Measurements from ENCODE around the gene PSMB4.
"Not testable (repeated sequence)": the region's sequence is repeated elsewhere in the genome, so short reads cannot be mapped to it uniquely, and the experiment has no call there.

Gene PSMB4

DNA sequence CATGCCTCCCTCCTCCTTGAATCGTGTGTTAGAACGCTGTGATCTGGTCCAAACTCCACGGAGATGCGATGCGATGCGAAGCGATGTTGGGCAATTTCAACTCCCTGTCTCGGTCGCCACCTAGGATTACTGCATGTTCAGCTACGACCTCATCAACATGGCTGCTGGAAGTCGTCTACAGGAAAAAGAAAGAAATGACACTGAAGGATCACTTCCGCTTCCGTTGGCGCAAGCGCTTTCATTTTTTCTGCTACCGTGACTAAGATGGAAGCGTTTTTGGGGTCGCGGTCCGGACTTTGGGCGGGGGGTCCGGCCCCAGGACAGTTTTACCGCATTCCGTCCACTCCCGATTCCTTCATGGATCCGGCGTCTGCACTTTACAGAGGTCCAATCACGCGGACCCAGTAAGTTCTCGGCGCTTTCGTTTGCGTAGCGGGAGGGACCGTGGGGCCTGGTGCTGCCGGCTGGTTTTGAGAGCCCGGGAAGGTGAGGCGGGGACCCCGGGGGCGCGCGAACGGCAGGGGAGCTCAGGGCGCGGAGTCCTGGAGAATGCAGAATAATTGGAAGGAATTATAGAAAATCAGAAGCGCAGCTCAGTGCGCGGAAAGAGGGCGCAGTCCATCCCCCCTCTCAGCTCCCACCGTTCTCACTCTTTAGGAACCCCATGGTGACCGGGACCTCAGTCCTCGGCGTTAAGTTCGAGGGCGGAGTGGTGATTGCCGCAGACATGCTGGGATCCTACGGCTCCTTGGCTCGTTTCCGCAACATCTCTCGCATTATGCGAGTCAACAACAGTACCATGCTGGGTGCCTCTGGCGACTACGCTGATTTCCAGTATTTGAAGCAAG is at the start of gene PSMB4:
PSMB4 (plus strand) TSS at position 250 of the 848 bp plus-strand sequence; CDS start at position 265, 15 bp downstream.
- peak; percentile 93 for DNase-seq

DNA sequence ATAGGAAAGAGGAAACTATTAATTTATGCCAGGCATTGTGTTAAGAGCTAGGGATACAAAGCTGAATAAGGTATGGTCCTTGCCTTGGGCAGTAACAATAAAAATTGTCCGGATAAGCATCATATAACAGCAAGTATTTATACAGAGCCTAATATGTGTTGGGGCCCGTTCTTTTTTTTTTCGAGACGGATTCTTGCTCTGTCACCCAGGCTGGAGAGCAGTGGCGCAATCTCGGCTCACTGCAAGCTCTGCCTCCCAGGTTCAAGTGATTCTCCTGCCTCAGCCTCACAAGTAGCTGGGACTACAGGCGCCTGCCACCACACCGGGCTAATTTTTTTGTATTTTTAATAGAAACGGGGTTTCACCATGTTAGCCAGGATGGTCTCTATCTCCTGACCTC is 49.0 kb upstream of the PSMB4 start:
- DNase-seq = not testable (repeated sequence)

DNA sequence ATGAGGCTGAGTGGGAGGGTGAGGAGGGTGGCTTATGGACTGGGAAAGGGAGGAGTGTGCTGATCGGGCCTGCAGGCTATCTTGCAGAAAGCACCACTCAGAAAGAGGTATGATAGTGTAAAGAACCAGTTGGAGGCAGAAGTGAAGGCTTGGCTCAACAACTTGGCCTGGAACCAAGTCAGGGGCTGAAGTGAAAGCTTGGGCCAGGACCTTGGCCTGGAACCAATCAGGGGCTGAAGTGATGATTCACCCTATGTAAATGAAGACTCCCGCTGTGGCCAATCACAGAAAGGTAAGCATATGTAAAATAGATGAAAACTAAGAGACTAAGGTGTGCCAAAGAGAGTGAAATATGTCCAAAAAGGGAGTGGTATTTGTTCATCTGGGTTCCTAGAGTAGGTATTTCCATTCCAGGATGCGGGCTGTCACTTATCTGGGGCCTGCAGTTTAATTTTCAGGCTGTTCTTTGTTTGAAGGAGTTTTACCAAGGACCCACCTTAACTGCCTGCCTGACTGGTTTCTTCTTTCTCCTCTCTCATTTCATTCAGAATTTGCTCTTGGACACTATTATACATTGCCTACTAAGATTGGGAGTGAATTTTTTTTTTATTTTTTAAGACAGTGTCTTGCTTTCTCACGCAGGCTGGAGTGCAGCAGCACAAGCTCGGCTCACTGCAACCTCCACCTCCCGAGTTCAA is 47.2 kb upstream of the PSMB4 start:
- no peak for DNase-seq

DNA sequence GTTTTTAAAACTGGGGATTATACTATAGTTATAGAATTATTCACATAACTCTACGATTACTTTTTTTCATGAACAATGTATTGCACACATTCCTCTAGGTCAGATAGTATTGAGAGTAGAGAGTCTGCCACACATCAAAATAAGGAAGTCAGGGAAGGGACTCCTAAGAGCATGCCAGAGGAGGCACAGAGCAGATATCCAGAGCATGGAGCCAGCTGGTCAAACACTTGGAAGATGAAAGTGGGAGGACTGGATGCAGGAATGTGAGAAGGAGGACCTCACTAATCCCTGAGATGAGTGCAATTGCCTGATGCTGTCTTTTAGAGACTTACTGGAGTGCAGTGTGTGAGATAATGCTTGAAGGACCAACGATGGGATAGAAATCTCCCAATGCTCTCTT is 42.7 kb upstream of the PSMB4 start:
- DNase-seq = no peak

DNA sequence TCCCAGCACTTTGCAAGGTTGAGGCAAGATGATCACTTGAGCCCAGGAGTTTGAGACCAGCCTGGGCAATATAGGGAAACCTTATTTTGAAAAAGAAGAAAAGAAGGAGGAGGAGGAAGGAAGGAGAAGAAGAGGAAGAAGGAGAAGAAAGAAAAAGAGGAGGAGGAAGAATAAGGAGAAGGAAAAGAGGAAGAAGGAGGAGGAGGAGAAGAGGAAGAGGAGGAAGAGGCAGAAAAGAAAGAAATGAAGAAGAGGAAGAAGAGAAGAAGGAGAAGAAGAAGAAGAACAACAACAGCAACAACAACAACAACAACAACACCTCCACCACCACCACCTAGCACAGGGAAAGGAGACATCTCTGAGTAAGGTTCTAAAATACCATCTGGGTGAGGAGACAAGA is 37.5 kb upstream of the PSMB4 start:
- DNase-seq = no peak

DNA sequence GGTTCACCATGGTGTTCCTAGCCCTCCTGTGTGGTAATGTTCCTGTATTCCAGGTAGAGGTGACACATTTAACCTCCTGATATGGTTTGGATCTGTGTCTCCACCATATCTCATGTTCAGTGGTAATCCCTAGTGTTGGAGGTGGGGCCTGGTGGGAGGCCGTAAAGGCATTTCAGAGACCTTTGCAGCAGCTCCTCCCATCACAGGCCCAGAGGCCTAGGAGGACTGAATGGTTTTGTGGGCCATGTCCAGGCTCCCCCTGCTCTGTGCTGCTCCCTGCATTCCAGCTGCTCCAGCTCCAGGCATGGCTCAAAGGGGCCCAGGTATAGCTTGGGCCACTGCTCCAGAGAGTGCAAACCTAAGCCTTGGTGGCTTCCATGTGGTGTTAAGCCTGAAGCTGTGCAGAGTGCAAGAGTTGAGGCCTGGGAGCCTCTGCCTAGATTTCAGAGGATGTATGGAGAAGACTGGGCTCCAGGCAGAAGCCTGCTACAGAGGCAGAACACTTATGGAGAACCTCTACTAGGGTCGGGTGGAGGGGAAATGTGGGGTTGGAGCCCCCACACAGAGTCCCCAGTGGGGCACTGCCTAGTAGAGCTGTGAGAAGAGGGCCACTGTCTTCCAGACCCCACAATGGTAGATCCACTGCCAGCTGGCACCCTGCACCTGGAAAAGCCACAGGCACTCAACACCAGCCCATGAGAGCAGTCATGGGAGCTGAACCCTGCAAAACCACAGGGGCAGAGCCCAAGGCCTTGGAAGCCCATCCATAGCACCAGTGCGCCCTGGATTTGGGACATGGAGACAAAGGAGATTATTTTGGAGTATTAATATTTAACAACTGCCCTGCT is 36.8 kb upstream of the PSMB4 start:
- DNase-seq = no peak

DNA sequence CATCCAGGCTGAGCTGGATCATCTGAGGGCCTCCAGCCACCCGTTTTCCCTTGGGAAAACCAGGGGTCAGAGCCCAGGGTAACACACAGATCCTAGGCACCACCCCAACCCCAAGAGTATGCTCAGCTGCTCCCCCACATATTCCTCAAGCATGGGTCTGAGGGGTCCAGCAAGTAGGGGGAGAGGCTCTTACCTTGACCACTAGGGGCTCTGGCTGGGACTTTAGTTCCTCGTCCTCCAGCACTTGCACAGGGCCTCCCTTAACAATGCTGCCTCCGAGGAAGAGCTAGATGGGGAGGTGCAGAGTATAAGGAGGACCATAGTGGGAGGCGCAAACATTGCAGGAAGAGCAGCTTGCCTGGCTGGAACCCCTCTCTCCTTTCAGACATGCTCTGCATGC is 34.4 kb upstream of the PSMB4 start:
- no peak for DNase-seq

DNA sequence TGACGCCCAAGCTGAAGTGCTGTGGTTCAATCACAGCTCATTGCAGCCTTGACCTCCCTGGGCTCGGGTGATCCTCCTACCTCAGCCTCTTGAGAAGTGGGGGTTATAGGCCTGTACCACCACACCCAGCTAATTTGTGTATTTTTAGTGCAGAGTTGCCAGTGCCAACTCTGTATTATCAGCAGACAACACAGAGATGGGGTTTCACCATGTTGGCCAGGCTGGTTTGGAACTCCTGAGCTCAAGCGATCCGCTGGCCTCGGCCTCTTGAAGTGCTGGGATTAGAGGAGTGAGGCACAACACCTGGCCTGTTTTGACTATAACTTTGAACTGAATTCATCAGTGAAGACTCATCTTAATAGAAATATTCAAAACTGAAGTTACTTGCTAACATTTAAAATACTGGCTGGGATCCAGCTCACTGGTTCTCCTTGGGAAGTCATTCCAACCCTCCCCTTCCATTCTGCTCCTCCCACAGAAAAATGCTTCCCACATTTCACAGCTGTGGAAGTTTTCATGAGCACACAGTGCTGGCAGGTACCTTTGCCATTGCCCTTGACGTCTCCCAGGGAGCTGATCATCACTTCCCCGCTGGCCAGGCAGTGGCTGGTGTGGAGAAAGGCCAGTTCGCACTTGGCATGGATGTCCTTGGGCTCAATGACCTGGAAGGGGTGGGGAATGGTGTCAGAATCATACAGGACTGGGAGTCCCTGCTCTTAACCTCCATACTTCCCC is 31.5 kb upstream of the PSMB4 start:
- DNase-seq = no peak

DNA sequence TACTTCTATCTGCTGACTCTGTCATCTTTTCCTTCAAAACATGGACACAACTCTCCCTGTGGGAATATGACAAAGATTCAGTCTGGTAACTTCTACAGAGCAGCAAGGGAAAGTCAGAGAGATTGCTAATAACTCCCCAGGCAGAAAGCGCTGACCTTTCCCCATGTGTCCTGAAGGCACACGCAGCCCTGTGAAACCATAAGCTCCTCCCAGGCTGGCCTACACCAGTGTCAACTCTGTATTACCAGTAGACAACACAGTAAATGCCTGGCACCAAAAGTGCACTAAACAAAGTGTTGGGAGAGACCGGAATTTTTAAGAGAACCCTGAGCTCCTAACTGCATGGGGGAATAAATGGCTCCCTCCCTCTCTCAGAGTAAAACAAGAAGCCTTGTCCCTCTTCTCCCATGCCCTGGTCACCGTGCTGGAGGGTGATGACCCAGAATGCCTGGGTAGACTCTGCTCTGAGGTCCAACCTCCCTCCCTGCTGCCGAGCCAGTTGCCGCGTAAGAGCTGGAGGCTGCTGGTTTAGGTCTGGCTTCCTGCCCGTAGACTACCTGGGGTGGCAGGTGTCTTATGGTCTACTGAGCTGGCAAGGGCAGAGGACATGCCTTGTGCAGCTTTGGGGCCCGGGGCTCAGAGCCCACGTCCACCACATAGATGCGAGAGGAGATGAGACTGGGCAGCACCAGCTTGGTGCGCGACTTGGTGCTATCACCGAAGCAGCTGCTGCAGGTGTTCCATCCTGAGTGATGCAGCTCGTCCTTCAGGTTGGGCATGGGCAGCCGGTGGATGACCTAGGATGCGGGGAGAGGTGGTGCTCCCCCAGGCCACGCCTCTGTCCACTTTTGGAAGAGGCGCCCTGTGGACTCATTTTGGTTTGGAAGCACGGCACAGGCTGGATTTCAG is 30.7 kb upstream of the PSMB4 start:
- DNase-seq = peak; percentile 31

DNA sequence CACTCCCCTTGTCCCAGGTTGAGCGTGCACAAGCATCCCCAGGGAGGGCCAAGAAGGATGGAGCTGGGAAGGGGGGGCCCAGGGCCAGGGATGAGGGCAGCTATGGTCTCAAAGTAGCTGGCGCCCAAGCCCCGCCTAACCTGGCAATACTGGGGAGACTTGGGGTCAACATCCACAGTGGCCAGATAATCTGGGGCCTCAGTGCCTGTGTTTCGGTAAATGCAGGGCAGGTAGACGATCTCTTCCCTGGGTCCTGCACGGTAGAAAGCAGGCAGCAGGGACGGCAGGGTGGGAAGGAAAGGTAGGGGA is 30.1 kb upstream of the PSMB4 start:
- no peak for DNase-seq

DNA sequence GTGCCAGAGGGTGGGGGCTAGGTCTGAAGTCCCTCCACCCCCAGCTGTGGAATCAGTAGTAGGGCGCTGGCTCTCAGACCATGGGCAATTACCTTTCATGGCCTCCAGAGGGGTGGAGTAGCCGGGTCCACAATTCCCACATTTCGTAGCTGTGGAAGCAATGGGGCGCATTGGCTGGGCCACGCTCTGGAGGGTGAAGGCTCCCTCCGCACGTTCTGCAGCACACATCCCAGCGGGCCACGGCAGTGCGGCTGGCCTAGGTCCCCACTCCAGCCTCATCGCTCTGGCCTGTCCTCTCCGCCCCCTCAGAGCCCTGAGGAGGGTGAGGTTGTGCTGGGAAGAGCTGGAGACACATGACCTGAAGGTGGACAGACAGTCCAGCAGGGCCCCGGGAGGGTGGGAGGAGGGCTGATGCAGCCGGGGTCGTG is 29.7 kb upstream of the PSMB4 start:
- no peak for DNase-seq

DNA sequence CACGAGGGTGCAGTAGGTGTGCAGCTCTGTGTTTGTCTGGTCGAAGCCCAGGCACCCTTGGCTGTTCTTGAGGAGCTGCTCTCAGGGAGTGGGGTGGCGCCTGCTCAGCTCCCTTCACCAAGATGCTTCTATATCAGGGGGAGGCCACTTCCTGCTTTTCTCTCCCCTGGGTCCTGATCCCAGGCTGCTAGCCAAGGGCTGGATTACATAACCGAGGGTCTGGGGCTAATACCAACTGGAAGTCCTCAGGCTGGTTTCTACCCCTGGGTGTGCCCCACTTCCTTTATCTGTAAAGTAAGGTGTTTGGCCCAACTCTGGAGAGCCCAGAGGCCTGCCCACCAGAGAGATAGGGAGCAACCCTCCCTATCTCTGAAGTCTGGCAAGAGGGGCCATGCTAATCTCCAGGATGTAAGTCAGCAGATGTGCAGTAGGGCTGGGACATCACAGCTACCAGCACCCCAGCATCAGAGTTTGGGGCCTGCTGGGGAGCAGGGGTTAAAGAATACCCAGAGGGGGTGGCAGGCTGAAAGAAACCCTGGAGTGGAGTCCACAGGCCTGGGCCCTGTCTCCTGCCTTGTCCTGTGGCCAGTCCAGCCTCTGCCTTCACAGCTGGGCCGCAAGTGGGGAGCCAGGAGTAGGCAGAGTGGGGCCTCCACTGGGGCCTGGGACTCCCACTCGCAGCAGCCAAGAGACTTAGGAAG is 29.0 kb upstream of the PSMB4 start:
- no peak for DNase-seq

DNA sequence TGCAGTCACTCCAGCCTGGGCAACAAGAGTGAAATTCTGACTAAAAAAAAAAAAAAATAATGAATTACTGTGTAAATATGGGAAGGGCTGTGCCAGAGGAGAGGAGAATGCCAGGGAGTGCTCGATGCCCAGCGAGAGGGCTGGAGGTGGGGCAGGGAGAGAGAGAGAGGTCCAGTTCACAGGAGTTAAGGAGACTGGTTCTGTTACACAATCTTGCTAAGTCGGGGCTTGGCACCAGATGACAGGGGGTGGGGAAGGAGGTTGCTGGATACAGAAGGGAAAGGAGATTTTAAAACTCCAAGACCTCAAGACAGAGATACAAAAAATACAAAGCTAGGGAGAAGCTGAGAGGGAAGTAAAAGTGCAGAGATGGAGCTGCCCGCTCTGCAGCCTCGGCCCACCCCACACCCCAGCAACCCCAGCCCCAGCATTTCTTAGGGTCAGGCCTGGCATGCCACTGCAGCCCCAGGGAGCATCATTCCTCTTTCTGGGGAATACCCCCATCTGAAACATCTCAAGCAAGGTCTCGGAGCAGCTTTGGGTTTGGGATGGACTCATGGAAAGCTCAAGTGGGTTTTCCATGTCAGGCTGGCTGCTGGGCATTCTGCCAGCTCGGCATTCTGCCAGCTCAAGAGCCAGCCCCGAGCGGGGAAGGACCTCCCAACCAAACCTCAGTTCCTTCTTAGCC is 27.9 kb upstream of the PSMB4 start:
- peak; percentile 88 for DNase-seq

DNA sequence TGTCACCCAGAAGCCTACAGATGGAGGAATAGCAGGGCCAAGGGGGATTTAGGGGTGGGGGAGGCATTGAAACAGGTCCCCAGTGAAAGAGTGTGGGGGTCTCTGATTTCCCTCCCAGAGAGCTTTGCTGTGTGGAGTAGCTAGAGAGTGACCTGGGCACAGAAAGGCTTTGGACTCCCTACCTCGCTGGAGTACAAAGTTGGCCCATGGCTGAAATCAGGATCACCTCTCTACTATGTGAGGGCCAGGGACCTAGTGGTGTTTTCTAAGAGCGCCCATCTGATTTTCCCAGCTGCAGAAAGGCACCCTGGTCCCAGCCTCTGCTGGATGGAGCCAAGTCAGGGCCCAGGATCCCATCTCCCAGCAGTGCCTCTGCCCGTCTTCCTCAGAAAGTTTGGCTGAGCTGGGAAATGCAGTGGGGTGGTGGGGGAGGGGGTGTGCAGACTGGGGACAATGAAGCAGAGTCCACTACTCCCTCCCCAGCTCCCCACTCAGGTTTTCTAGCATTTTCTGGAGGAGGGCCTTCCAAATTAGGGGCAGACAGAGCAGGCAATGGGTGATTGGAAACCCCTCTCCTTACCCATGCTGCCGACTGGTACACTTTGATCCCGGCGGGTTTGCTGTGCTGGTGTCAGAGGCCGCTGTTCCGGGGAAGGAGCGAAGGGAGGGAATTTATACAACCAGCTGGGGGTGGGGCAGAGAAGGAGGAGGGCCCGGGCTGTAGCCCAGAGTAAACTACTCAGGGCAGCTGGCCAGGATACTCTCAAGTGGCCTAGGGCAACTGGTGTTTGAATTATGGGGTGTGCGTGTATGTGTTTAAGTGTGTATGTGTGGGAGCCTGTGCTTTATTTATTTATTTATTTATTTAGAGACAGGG is 27.1 kb upstream of the PSMB4 start, which contains the start of gene SELENBP1:
SELENBP1 (minus strand) TSS at position 648 of the 877 bp plus-strand sequence; CDS start at position 584, 64 bp downstream.
- peak; percentile 91 for DNase-seq

DNA sequence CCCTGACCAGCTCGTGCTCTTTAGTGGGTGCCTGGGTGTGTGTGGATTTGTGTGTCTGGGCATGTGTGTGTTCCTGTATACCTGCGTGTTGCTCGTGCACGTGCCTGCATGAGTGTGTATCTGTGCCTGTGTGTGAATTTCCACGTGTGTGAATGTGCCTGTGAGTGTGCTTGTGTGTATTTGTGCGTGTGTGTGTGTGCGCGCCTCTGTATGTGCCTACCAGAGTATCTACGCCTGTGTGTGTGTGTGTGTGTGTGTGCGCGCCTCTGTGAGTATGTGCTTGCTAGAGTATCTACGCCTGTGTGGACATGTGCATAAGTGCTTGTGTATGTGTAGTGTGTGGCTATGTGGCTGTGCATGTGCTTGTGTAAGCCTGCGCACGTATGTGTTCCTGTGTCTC is 26.2 kb upstream of the PSMB4 start:
- no peak for DNase-seq

DNA sequence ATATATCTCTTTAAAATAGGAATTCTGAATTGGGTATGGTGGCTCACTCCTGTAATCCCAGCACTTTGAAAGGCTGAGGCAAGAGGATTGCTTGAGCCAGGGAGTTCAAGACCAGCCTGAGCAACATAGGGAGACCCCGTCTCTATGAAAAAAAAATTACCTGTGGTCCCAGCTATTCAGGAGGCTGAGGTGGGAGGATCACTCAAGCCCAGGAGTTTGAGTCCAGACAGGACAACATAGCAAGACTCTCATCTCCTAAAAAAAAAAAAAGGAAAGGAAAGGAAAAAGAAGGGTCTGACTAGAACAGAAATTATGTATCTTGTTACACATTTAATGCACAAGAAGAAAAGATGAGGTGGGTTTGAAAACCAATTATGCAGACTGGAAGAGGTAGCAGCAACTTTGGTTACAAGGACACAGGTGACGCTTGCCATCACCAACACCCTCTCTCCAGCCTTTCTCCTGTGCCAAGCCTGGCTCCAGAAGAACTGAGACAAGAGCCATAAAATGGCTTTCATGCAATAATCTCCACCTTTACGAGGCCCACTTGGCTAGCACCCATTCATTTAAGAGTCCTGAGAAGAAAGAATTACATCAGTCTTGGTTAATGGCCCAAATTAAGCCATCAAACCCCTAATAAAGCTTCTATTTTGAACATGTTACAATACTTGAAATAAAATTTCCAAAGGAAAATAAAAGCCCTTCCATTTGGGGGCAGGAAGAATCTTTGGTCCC is 22.1 kb upstream of the PSMB4 start:
- peak; percentile 19 for DNase-seq

DNA sequence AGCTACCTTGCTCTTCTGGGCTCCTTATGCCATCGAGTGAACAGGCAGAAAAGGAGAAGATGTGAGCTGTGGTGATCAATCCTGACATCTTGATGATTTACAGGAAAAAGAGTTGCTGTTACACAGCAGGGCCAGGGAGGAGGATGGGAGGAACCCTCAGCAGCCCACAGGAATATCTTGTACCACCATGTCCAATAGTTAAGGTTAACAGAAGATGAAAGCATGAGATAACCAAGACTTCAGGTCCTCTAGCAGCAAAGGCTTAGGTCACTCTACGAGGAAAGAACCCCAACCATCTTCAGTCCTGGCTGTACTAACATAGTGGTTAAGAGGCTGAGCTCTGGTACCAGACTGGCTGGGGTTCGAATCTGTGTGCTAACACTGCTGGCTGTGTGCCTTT is 14.8 kb upstream of the PSMB4 start:
- DNase-seq = no peak

DNA sequence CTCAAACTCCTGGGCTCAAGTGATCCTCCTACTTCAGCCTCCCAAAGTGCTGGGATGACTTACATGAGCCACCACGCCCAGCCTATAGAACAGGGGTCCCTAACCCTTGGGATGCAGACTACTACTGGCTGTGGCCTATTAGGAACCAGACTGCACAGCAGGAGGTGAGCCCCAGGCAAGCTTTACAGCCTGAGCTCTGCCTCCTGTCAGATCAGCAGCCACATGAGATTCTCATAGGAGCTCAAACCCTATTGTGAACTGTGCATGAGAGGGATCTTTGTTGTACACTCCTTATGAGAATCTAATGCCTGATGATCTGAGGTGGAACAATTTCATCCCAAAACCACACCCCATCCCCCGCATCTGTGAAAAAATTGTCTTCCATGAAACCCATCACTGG is 13.4 kb upstream of the PSMB4 start:
- no peak for DNase-seq
